GM19468 (cell line): ENCODE data around the gene UBC.
"Not testable (repeated sequence)": the region's sequence is repeated elsewhere in the genome, so short reads cannot be mapped to it uniquely, and the experiment has no call there.

Experiments used
- ATAC-seq: cut with Tn5 transposase; IDR thresholded peaks from one replicate; pipeline ENCODE4 v1.9.1; 2021; ENCODE audit warnings: mild to moderate bottlenecking, moderate library complexity, moderate number of reproducible peaks; ENCODE audit not compliant: unreplicated experiment; ENCODE audit errors: extremely low read depth

UBC gene

DNA sequence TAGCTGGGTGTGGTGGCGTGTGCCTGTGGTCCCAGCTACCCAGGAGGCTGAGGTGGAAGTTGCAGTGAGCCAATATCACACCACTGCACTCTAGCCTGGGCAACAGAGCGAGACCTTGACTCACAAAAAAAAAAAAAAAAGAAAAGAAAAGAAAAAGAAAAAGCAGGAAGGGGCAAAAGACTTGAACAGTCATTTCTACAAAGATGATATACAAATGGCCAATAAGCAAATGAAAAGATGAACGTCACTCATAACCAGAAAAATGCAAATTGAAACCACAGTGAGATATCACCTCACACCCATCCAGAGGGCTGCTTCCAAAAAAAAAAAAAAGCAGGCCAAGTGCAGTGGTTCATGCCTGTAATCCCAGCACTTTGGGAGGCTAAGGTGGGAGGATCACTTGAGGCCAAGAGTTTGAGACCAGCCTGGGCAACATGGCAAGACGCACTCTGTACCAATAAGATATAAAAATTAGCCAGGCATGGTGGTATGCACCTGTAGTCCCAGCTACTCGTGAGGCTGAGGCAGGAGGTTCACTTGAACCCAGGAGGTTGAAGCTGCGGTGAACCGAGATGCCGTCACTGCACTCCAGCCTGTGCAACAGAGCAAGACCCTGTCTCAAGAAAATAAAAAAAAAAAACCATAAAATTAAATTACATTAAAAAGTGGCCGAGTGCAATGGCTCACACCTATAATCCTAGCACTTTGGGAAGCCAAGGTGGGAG lies 20.5 kb downstream of the UBC start:
- ATAC-seq = peak; percentile 28

DNA sequence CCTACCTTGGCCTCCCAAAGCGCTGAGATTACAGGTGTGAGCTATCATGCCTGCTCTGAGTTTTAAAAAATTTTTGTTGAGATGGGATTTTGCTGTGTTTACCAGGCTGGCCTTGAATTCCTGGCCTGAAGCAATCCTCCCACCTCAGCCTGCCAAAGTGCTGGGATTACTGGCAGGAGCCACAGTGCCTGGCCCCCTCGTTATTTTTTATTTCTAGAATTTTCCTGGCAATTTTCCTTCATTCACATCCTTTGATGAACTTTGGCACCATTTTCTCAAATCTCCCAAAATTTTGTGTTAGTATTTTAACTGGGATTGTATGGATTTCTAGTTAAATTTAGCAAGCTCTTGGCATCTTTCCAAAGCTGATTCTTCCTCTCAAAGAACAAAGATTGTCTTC lies 26.2 kb downstream of the UBC start:
- no peak for ATAC-seq

DNA sequence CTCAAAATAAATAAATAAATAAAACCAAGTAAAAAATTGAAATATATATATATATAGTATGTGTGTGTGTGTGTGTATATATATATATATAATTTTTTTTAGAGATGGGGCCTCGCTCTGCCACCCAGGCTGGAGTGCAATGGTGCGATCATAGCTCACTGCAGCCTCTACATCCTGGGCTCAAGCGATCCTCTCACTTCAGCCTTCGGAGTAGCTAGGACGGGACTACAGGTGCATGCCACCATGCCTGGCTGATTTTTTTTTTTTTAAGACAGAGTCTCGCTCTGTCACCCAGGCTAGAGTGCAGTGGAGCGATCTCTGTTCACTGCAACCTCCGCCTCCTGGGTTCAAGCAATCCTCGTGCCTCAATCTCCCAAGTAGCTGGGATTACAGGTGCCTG lies 26.7 kb downstream of the UBC start:
- not testable (repeated sequence) for ATAC-seq

DNA sequence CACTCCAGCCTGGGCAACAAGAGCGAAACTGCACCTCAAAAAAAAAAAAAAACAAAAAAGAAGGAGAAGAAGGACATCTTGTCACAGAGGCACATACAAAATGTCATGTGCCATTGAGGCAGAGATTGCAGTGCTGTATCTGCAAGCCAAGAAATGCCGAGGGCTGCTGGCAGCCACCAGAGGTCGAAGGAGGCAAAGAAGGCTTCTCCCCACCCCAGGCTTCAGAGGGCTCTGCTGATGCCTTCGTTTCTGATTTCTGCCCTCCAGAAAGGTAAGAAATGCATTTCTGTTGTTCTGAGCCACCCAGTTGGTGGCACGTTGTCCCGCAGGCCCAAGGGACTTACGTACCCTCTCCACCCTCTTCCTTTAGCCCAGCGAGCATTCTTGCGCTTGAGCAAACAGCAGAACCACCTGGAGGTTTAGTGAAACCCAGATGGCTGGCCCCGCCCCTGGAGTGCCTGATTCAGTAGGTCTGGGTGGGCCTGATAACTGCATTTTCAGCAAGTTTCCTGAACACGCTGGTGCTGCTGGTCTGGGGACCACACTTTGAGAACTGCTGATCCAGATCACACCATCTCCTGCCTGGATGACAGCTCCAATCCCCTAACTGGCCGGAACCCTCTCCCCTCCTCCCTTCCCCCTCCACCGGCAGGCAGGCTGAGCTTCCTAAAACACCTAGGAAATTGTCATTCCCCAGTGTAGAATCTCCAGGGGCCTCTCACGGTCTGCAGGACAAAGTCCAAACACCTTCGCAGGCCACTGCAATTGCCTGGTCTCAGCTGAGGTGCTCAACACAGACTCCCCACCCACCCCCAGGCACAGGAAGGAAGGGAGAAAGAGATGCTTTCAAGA lies 29.6 kb downstream of the UBC start:
- ATAC-seq = peak; percentile 76

DNA sequence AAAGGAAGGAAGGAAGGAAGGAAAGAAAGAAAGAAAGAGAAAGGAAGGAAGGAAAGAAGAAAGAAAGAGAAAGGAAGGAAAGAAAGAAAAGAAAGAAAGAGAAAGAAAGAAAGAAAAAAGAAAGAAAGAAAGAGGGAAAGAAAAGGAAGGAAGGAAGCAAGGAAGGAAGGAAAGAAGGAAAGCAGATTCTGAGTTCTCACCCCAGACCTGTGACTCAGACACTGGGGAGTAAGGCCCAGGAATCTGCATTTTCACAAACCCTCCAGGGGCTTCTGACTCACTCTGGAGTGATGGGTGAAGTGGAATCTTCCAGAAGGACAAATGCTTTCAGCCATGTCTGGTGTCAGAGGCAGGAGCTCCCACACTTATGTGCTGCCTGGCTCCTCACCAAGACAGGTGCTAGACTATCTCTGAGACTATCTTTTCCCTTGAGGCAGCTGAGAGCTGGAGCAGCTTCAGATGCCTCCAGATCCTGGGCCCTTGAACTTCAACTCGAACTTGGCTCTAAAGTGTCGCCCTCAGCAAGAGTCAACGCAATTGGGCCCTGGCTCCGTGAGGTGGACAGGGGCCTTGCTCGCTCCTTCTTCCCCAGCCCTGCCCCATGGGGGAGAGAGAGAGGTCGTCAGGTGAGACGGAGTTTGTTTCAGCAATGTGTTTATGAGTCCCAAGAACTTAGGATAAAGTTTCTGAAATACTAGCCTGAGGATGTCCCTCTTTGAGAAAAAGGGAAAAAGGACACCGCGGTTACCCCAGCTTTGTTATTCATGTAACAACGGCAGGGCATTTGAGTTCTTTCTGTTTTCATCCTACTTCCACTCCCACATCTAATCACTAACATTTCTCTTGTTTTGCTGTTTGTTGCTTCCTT lies 31.0 kb downstream of the UBC start:
- ATAC-seq = no peak

DNA sequence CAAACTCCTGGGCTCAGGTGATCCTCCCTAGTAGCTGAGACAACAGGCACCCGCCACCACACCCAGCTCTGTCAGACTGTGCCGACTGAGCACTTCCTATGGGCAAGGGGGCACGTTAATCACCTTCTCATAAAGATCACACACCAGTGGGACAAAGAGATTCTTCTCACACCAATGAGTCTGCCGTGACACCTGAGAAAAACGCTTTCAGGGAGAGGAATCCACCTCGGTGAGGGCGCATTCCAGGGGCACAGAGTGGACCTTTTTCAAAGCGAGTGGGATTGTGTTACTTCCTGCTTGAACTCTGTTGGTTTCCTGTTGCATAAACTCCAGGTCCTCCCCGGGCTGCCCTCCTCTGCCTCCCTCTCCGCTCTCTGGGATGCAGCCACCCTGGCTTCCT lies 33.3 kb downstream of the UBC start:
- ATAC-seq = no peak

DNA sequence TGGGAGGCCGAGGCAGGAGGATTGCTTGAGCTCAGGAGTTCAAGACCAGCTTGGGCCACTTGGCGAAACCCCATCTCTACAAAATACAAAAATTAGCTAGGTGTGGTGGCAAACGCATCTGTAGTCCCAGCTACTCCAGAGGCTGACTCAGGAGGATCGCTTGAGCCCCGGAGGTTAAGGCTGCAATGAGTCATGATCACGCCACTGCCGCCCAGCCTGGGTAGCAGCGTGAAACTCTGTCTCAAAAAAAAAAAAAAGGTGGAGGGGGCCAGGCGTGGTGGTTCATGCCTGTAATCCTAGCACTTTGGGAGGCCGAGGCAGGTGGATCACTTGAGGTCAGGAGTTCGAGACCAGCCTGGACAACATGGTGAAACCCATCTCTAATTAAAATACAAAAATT lies 34.1 kb downstream of the UBC start:
- not testable (repeated sequence) for ATAC-seq

DNA sequence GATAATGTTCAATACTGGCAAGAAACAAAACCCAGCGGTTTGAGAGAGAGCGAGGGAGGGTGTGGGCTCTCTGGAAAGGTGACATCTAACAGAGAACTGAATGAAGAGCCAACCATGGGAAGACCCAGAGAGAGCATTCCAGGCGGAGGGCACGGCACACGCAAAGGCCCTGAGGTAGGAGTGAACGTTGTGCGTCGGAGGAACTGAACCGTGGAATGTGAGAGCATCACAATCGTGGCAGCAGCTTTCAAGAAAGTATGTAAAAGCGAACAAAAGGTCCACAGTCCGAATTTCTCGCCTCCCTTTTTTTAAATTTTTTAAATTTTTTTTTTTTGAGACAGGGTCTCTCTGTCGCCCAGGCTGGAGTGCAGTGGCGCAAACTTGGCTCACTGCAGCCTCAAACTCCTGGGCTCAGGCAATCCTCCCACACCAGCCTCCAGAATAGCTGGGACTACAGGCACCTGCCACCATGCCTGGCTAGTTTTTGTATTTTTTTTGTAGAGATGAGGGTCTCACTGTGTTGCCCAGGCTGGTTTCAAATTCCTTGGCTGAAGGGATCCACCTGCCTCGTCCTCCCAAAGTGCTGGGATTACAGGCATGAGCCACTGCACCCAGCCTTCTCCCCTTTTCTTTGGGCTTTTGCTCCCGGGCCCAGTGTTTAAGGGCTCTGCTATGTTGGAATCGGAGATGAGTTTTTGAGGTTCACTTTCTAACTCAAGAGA lies 35.5 kb downstream of the UBC start:
- no peak for ATAC-seq

DNA sequence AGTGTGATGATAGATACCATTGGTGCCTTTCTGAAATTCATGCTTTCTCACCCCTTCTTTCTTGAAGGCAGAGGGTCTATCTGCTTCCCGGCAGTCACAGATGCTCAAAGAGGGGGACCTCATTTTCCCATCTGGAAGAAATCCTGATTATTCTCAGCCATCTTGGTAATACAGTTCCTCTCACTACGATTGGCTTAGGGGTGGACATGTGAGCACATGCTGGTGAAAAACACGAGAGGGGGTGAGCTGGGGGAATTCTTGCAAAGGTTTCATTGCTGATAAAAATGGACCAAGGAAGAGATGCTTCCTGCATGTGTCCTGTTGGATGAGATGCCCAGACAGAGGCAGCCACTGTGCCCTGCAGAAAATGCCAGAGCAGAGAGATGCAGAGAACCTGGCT lies 37.0 kb downstream of the UBC start:
- ATAC-seq = no peak

DNA sequence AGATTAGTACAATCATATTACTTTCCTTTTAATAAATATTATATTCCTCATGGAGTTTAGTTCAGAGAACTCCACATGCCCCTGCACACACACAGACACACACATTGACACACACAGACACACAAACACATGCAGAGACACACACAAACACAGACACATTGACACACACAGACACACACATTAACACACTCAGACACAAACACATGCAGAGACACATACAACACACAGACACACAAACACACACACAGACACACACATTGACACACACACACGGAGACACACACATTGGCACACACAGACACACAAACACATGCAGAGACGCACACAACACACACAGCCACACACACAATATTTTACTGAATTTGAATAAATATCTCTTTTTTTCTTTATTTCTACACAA lies 38.3 kb downstream of the UBC start:
- no peak for ATAC-seq

DNA sequence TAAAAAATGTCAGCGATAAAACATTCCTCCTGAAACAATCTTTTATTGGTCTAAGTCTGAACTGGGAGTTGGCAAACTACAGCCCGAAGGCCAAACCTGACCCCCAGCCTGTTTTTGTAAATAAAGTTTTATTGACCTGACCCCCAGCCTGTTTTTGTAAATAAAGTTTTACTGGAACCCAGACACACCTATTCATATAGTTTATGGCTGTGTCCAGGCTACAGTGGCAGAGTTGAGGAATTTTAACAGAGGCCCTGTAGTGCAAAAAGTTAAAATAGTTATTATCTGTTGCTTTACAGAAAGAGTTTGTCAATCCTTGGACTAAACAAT lies 38.7 kb downstream of the UBC start:
- ATAC-seq = no peak

DNA sequence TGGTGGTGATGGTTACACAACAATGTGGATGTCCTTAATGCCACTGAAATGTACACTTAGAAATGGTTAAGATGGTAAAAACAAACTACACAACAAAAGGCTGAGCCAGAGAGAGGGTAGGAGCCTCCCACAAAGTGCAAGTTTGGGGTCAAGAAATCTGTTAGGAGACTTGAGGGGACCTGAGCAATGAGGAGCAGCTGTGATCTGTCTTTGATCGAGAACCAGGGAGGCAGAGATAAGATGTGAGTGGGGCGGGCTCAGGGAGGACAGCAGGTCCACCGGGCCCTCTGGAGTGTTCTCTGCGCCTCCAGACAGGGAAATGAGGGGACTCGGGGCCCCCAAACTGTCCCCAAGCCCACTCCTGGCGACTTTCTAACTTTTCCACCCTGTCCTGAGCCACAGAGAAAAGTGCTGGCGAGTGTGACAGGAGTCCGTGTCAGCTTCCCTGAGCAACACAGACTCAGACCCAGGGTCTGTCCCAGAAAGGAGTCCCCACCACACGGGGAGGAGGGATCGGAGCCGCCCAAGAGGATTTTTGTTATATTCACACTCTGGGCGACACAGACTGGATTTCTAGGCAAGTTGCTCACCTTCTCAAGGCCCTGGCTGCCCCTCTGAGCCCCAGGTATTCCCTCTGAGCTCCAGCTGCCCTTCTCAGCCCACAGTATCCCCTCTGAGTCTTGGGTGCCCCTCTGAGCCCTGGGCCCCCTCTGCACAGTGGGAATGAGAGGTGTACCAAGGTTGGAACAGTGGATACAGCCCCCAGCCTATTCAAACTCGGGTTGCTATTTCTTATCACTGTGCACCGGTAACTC lies 39.3 kb downstream of the UBC start:
- no peak for ATAC-seq

DNA sequence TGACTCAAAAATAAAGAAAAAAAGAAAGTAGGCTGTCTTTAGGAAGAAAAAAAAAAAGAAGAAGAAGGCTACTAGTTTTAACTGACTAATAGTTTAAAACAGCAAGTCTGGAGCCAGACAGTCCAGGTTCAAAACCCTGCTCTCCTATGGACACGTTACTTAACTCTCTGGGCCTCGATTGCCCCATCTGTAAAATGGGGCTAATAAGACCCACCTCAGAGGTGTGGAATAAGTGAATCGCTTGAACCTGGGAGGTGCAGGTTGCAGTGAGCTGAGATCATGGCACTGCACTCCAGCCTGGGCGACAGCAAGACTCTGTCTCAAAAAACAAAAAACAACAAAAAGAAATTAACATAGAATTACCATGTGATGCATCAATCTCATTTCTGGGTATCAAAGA lies 40.3 kb downstream of the UBC start:
- ATAC-seq = no peak

DNA sequence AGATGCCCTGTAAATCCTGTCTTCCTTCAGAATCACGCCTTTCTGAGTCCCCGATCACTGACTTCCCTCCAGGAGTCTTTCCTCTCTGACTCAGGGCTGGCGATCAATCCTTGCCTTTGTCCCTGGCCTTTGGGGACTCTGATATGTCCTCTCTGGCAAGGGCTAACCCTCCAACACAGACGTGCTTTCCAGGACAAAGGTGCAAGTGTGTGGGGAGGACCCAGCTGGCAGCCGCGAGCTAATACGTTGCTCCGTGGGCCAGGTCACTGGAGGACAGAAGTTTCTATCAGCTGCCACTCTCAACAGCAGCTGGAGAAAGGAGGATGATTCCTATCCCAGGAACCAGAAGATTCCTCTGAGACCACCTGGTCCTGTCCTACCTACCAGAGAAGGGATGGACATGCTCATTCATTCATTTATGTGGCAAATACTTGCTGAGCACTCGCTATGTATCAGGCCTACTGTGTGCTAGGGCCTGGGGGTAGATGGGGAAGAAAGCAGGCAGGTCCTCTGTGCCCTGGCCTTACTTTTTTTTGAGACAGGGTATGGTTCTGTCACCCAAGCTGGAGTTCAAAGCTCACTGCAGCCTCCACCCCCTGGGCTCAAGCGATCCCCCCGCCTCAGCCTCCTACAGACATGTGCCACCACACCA lies 42.3 kb downstream of the UBC start:
- ATAC-seq = no peak

DNA sequence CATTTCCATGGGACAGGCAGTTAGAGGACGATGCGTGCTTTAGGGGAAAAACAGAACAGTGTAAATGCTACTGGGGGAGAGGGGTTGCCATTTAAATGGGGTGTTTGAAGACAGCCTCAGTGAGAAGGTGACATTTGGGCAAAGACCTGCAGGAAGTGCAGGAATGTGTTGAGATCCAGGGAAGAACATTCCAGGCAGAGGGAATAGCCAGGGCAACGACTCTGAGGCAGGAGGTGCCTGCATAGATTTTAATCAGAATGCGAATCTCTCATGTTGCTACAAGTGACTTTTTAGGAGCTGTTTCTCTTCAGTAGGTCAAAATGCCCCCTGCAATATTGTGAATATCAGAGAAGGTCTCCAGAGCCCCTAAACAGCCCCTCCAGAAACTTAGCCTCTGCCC lies 43.2 kb downstream of the UBC start:
- ATAC-seq = no peak

DNA sequence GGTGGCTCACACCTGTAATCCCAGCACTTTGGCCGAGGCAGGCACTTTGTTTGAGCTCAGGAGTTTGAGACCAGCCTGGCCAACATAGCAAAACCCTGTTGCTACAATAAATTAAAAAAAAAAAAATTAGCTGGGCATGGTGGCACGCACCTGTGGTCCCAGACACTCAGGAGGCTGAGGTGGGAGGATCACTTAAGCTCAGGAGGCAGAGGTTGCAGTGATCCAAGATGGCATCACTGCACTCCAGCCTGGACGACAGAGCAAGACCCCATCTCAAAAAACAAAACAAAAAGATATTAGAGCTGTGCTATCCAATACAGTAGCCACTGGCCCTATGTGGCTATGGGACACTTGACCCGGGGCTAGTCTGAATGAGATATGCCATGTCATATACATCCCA lies 43.9 kb downstream of the UBC start:
- no peak for ATAC-seq

DNA sequence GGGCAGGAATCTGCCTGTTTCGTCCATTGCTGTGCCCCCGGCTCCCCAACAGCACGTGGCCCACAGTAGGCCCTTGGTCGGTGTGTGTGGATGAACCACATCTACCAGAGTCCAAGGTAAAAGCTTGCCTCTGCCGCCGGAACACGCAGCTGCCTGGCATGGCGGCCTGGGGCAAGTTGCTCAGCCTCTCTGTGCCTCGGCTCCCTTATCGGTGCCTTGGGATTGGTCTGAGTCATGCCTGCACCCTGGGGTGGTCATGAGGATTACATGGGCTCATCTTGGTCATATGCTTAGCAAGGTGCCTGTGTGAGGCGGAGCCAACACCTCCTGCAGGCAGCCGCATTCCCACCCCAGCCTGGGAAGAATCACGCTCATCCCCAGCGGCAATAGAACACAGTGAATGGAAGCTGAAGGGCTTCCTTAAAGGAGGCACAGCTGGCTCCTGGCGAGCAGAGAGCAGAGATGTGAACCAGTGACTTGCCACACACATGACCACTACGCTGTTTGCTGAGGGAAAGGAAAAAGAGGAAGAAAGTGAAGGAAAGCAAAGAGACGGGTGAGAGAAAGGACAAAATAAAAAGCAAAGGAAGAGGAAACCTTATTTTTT lies 45.3 kb downstream of the UBC start:
- ATAC-seq = no peak

DNA sequence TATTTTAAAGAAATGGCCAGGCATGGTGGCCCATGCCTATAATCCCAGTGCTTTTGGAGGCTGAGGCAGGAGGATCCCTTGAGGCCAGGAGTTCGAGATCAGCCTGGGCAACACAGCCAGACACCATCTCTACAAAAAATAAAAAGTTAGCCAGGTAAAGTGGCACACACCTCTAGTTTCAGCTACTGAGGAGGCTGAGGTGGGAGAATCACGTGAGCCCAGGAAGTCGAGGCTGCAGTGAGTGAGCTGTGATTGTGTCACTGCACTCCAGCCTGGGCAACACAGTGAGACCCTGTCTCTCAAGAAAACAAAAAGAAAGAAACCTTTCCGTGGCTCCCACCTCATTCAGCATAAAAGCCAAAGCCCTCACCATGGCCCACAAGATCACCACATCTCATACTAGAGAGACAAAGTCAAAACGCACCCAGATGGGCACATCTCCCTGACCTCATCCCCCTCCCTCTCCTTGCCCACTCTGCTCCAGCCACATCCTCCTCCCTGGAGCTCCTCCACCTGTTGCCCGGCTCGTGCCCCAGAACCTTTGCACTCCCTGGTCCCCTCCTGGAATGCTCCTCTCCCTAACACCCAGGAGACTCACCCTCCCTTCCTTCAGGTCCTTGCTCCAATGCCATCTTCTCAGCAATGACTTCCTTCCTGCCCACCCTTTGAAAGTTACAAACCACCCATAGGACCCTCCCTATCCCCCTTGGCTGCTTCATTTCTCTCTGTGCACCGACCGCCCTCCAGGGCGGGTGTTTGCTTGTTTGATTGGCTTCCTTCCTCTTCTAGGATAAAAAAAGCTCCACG lies 46.0 kb downstream of the UBC start:
- no peak for ATAC-seq
